ENCODE data around the gene JAM3.
A peak's percentile ranks its signal among the peaks of the same experiment; 100 is the strongest.

Gene JAM3

DNA sequence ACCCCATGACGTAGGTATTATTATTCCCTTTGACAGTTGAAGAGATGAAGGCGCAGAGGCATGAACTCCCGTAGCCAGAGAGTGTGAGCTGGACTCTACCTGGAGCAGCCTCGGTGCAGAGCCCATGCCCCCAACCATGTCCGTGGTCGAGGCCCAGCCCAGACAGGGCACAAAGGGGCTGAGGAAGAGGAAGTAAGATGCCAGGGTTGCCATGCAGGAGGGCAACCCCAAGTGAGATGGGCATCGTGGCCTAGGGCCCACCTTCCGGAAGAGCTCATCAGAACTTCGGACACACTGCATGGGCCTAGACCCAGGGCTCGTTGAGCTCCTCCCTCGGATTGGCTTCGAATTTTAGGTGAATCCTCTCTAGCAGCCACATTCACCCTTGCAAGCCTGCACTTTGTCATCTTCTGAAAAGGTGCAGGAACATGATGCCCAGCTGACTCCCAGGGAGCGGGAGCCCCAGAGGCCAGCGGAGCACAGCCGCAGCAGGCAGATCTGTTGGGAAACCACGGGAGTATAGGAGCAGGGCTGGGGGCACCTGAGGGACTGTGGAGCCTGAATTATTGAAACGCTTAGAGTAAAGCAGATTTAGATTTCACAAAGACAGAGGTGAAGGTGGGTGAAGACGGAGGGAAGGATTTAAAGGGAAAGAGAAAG, 29.0 kb upstream of the JAM3 start:
- DNase-seq, result no peak

GRCh38 chr11:134040386-134041302, 28.2 kb upstream of the JAM3 start:
- no peak for DNase-seq

DNA sequence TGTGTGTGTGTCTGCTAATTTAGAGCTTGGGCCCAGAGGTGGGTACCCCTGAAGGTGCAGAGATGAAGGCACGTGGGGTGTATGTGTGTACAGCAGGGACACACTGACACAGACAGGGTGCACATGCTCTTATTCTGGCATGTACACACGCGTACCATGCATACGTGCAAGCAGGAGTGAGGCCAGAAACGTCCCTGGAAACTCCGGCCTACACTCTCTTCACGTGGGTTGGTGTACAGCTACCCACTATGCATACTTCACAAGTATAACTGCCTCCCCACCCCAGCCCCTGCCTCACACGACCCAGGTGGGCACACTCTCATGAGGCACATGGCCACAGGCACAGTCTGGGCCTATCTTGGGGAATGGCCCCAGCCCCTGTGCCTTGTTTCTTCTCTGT, 27.5 kb upstream of the JAM3 start:
- no peak for DNase-seq

- DNase-seq, result no peak
Measured at GRCh38 chr11:134041791-134042696, 26.8 kb upstream of the JAM3 start.

GRCh38 chr11:134043821-134044420, 25.0 kb upstream of the JAM3 start:
- no peak for DNase-seq

DNA sequence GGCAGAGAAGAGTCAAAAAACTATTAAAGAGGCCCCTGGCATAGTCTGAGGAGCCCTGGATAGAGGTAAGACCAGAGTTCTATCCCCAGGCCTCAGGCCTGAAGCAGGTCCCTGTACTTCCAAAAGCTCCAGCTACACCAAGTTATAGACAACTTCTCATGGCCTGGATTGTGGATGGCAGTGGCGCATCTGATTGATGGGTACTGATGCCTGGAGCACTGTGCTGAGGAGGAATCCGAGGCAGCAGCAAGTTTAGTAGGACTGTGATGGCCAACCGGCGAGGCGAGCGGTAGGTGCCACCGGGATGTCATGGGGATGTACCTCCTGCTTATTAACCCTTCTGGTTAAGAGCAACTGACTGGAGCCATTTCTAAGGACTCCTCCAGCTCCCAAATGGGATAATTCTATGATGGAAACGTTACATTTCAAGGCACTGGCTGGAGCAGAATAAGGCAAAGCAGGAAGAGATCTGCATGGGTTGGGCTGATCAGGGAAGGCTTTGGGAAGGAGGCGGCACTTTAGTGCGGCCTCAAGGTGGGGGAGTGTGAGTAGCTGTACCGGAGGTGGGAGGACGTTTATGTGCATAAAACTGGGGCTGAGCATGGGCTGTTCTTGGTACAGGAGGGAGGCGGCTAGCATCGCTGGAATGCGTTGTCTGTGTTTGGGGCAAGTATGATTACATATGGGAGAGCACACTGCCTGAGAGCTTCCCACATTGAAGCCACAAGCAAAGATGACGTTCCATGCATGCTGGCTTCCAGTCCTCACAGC, 24.2 kb upstream of the JAM3 start:
- no peak for DNase-seq

- no peak for DNase-seq
Measured at GRCh38 chr11:134045799-134046635, 22.9 kb upstream of the JAM3 start.

DNA sequence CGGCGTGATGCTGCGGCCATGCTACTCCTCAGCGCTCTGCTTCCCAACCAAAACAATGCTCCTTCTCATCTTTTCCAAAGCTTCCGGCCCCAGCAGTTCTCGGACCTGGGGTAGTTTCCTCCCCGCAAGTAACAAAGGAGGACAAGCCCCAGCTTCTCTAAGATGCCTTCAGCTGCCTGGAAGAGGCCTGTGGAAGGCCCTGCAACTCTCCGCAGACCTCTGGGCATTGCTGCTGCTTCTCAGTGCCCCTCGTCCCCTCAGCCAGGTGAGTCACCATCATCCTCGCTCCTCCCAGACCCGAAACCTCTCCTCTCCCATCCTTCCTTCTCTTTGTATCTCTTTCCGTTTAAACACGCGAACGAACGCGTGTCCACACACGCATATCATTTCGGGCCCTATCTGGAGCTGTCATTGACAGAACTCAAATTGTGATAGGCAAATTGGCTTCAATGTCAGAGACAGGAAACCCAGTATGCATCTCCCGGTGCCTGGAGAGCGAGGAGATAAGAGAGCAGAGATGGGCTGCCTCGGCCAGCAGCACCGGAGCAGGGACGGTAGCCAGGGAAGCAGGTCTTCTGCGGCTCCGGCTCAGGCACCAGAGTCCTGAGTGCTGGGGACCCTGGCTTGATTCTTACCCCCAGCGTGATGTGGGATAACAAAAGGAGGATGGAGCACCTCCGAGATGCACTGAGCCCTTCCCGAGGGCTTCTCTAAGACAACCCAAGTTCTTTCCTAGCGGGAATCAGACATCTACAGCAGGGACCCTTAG, 22.0 kb upstream of the JAM3 start:
- DNase-seq, result no peak

DNA sequence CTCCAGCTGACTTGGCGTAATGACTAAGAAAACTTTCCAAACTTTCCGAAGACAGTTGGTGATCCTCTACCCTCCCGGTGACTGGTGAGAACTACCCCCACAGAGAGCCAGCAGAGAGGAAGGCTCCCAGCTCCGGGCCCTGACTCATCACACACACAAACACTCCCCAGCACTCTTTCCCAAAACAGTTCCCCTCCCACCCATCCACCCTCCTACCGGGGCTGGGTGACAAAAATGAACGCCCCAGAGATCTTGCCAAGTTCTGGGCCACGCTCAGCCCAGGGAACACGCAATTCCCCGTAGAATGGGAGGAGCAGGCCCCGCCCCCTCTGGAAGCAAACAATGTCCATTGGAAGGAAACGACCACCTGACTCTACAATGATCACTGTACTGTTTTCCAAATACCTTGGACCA, 21.3 kb upstream of the JAM3 start:
- DNase-seq, result no peak

DNA sequence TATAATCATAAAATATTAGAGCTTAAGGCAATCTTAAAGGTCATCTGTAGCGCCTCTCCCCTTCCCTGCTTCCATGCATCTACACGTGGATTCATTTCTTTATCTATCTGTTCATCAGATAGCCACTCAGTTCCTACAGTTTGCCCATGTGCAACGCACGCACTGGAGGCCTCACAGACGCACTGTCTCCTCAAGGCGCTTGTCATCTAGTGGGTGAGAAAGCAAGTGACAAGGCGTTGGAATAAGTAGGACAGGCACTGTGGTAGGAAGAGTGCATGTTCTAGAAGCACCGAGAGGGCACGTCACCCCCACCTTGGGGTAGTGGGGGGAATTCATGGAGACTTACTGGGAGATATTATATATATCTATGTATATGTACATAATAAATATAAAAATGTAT, 20.8 kb upstream of the JAM3 start:
- DNase-seq, result no peak

- DNase-seq, result no peak
Measured at GRCh38 chr11:134049303-134049702, 19.6 kb upstream of the JAM3 start.

GRCh38 chr11:134050541-134051383, 18.1 kb upstream of the JAM3 start:
- peak; percentile 77 to 81 for DNase-seq

- DNase-seq, result no peak
Measured at GRCh38 chr11:134052395-134052987, 16.4 kb upstream of the JAM3 start.

- no peak for DNase-seq
Measured at GRCh38 chr11:134052988-134053945, 15.6 kb upstream of the JAM3 start.

- no peak for DNase-seq
Measured at GRCh38 chr11:134055029-134055428, 13.8 kb upstream of the JAM3 start.

- no peak for DNase-seq
Measured at GRCh38 chr11:134060316-134060715, 8.6 kb upstream of the JAM3 start.

DNA sequence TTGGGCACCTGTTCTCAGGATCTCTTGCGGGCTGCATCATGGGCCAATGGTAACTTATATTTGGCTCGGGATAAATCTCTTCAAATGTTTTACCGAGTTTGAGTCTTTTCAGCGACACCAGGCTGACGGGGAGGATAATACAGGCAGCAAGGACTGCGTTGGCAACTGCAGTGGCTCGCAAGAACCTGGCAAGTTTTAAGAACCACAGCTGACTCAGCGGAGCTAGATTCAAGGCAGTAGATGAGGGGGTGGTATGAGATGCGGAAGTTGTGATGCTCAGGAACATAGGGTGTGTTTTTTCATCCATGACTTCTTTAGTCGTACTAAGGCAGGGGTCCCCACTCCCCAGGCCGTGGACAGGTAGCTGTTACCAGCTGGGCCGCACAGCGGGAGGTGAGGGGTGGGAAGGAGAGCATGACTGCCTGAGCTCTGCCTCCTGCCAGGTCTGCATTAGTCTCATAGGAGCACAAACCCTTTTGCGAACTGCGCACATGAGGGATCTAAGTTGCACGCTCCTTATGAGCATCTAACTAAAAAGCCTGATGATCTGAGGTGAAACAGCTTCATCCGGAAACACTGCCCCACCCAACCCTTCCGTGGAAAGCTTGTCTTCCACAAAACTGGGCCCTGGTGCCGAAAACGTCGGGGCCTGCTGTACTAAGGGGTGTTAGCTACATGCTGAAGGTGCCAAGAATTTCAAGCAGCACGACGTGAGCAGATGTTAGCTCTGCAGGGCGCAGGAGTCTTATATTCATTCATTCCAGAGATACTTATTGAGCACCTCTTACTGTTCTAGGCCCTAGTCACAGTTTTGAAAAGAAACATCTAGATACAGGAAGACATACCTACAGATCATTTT, 6.4 kb upstream of the JAM3 start:
- DNase-seq, result no peak
